Cardiac septum (tissue), 1 donor: ENCODE results near the gene TBCEL. TPM values are rescaled to one million over a fixed set of nuclear protein-coding genes. Genes with fewer than 3 reads are reported as not detected.

ENCODE experiments used
- DNase-seq: peaks from one replicate; pipeline ENCODE4 v3.0.0-alpha.2; 2020; ENCODE audit warnings: low spot score
- intact Hi-C: fragments of 100-400 bp; cut with DNase I; formaldehyde crosslinking; loops from one replicate; pipeline ENCODE4 v1.14.0; 2022
- total RNA-seq: library from RNA; stranded (reverse); fragmentation: NEBNext Ultra II Directional; extraction: Animal tissue kit (Norgen Biotek cat#: 25700); gene quantifications from one replicate; pipeline ENCODE4 v1.2.1, GENCODE V29; 2021
- donor health status: DM: no; HTN: no; CAD: no.

Gene TBCEL
- total RNA-seq, 1 donor from 2014 or later, result 32.9 TPM

DNA sequence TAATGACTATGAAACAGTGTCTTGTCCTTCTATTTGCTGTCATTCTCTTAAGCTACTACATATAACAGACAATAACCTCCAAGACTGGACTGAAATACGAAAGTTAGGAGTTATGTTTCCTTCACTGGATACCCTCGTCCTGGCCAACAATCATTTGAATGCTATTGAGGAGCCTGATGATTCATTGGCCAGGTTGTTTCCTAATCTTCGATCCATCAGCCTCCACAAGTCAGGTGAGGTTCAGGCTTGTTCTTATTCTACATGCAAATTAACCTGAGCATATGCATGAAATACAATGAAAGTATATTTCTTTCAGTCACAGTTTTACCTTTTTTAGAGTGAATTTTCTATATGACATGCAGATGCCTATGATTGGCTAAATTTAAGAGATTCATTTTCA lies 31.2 kb downstream of the TBCEL start:
- no peak for DNase-seq
- intact Hi-C loops, result no loop called here

DNA sequence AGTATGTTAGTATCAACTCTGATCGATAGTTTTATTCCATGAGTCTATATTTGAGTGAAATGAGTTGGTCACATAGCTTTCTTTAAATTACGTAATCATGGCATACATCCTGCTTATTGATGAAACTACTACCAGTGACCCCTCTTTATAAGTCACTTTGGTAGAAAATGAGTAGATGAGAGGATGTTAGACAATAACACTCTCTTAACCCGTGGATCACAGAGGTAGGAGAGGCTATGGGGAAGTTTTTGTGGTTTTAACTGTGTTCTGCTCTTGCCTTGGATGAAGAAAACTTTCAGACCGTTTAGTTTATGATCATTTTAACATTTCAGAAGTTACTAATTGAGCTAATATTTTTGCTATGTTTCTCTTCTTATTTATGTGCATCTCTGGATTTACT lies 34.0 kb downstream of the TBCEL start:
- intact Hi-C loops, result no loop called here

DNA sequence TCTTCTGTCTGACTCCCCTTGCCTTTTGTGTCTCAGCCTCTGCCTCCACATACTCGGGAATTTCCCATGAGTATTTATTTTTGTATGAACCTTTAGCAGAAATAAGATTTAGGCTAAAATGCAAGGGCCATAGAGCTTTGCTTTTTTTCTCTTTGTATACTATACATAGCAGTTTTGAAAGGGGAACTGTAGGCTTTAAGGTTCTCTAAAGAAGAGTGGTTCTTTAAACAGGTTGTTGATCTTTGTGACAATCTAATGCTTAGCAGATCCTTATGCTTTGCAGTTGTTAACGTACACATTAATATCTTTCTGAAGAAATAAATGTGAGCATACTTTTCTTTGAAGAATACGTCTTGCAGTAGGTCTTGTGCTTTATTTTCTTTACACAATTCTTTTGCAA lies 35.0 kb downstream of the TBCEL start:
- intact Hi-C loops, result no loop called here
- no peak for DNase-seq

More for the DNA sequence above, 34.0 kb downstream of the TBCEL start:
- no peak for DNase-seq

DNA sequence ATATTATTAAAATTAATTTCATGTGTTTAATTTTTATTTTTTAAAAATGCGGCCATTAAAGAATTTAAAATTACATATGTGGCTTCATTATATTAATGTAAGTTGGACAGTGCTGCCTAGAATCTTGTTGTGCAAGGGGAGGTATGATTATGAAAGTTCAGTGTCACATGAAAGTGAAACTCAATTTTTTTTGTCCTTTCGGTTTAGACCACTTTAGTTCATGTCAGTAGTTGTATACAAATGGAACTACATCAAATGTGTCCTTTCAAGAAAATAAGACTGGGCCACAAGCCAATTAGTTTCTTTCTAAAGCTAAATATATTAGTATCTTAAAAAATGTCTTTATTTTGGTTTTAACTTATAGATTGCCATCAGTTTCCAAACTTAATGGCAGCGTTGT lies 35.7 kb downstream of the TBCEL start:
- intact Hi-C loops, result no loop called here
- DNase-seq, result no peak

DNA sequence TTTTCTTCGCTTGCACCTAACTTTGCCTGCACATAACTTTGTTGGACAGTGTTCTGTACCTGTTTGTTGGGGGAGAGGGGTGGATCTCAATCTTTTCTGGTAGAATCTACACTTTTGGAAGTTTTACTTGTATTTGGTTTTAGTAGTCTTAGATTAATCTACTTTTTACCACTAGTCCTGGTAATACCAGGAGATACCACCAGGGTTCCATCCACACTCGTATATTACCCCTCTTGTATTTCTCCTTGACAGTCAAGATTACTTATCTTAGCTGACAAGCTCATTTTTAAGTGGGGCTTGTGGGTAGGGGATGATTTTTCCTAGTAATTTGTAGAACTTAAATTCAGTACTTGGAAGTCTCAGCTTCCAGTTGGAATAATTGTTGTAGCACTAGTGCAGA lies 39.8 kb downstream of the TBCEL start:
- intact Hi-C loops, result no loop called here
- DNase-seq, result no peak

DNA sequence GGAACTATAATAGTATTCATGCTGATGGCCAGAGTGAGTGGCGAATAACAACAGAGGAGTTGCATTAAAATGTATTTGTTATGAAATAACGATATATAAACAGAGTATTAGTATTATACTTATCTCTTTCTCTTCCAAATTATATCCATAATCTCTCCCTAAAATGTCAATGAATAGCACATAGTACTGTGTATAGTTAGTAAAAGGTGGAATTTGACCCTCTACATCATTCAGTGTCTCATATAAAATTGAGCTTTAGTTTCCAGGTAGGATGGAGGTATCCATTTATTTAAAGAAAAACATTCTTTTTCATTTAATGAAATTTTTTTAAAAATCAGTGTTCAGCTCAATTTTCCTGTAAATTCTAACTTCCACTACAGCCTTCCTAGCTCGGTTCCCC lies 42.7 kb downstream of the TBCEL start:
- no peak for DNase-seq
- intact Hi-C loops, result no loop called here

DNA sequence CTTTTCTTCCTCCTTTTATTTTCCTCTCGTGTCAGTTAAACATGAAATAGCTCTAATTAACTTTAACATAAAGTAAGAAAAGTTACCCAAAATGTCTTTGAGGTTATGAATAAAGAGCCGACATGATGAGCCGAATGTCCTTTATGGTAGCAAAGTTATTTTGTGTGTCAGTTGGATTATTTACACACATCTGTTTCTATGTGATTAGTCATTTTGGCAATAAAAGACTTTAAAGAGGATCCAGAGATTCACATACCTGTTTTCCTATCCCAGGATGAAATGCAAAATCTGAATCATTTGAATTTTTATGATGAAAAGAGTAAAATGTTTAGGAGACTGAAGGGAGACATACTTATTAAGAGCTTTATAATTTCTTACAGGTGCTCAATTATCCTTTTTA lies 43.1 kb downstream of the TBCEL start:
- no peak for DNase-seq

DNA sequence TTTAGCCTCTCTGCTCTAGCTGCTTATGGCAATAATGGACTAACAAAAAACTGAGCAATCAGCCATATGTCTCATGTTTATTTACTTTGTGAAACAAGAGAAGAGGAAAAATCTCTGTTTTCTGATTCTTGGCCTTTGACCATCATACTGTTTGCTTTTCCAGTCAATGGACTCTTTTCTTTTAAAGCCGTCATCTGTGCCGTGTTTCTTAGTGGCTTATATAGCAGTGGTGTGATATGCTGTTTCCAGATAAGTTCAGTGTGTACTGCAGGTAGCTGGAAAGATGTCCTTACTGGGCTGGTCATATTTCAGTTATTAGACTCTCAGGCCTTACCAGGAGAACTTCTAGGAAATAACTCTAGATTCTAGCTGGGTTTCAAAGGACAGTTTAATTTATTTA lies 43.6 kb downstream of the TBCEL start:
- no peak for DNase-seq
- intact Hi-C loops, result no loop called here

More for the DNA sequence above, 43.1 kb downstream of the TBCEL start:
- intact Hi-C loops, result no loop called here

DNA sequence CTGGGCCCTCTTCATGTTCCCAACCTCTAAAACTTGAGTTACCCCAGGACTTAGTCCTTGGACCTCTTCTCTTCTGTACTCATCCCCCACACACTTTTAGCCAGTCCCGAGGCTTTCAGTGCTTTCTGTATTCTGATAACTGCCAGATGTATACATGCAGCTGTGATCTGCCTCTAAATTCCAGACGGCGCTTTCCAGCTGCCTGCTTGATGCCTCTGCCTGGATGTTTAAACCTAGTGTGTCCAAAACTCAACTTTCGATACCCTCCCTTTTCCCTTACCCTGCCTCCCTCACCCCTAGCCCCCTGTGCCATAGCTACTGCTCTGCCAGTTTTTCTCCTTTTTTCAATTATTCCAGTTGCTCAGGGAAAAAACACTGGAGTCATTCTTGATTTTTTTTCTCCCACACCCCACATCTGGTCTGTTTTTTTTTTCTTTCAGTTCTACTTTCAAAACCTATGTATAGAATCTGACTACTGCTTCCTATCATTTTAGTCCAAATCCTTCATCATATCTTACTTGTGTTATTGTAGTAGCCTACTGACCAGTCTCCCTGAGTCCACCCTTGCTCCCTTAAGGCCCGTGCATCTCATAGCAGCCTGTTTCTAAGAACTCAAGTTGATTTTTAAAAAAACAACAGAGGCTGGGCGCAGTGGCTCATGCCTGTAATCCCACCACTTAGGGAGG lies 44.2 kb downstream of the TBCEL start:
- intact Hi-C loops, result no loop called here
- DNase-seq, result no peak

DNA sequence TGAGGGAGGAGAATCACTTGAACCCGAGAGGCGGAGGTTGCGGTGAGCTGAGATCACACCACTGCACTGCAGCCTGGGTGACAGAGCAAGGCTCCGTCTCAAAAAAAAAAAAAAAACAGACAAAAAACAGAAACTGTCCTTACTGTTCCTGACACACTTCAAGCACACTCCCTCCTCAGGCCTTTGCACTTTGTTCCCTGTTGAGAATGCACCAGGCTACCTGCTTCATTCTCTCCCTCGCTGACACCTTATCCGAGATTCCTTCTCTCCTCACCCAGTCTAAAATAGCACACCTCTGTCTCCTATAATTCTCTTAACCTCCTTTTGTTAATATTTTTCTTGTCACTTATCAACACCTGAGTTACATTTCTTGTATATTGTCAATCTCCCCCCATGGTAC lies 44.9 kb downstream of the TBCEL start:
- intact Hi-C loops, result no loop called here
- no peak for DNase-seq

DNA sequence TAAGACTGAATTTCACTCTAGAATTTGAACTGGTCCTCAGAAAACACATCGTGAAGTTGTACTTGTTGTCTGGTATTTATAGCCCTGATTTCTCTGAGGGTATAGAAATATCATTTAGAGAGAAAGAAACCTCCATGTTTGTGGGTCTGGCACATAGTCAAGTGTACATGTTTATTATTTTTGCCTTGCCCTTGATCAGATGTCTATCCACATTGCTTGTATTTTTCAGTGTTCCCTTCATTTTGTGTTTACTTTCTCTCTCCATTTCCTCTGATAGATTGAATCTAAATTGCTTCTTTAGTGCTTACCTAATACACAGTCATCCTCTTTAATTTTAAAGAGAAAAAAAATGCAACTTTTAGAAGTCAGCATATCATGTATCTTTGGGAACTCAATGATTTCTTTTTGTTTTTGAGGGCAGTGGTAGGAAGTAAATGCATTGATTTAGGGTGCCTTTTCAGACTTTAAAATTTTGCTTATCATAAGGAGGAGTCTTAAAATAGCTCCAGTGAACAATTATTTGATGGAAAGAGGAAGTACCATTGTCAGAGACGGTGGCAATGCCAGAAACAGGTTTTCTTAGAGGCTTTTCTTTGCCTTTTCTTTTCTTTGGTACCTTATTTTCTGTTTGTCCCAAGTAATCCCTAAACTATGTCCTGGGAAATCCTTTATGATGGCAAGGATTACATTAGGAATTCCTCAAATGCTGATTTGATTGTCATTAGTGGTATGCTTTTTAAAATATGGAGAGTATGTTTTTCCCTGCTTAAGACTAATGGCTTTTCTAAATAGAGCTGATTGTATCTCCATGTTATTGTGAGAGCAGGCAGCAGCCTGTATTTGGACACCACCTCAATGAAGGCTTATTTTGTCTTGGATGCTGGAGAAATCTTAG lies 47.3 kb downstream of the TBCEL start:
- no peak for DNase-seq
- intact Hi-C loops, result no loop called here

DNA sequence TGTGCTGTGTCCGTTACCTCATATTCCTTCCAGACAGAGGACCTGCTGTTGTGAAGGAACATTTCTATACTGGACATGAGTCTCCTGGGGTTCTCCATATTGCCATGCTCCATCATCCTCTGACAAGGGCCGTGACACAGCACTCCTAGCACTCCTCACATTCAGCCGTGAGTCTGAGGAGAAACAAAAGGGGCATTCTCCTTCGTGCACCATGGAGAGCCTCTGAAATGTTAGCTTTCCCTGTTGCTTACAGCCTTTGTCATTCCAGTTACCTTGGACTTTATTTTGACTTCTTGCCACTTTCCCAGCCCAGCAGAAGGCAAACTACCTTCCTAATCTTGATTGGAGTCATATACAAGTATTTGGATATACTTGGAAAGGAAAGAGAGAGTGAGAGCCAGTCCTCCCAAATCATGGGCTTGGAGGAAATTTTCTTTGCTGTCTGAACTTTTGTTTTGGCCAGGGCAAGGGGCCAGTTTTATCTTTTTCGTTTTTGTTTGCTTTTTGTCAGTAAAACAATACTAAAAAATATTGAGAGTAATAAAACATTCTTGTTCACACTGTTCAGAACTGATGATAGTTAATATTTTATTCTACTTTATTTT lies 48.0 kb downstream of the TBCEL start:
- intact Hi-C loops, result no loop called here
- DNase-seq, result no peak

DNA sequence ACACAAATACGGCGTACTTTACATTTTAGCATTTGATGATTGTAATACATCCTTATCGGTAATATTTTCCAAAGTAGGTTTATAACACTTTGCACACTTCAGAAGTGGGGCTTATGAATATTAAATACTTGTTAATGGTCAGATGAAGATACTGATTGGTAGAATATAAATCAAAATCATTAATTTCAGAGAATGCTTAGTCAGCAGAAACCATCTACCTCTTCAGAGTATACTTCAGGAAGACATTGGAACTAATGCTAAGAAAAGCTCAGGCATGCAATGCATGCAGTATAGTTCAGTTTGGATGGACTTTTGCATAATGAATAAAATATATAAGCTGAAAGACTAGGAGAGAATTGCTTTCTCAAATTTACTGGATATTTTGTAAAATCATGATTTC lies 57.4 kb downstream of the TBCEL start:
- no peak for DNase-seq
- intact Hi-C loops, result no loop called here

DNA sequence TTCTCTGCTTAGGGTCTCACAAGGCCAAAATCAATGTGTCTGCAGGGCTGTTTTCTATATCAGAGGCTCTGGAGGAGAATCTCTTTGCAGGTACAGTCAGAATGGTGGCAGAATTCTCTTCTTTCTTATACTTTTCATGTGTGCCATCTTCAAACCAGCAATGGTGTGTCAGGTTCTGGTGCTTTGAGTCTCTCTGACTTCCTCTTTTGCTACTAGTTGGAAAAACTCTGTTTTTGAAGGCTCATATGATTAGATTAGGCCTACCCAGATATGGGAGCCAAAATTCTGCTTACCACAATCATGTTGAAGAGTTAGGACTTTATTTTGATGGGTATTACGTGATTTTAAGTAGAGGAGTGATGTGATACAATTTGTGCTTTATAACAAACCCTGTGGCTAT lies 58.3 kb downstream of the TBCEL start:
- intact Hi-C loops, result no loop called here
- no peak for DNase-seq

DNA sequence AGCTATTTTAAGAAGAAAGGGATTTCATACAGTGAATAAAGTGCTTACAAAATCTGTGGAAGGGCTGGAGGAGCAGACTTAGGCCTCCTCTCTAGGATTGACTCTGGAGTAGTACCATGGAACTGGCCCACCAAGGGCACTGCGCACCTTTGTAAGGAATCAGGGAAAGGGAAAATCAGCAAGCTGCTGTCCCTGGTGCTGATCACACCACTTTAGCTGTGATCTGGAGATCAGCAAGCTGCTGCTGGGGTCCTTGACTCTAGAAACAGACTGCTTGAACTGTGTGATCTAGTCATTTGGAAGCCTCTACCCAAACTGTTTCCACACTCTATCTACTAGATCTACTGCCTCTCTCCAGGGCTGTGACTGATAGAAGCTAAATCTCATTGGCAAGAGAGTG lies 58.8 kb downstream of the TBCEL start:
- intact Hi-C loops, result no loop called here
- no peak for DNase-seq

DNA sequence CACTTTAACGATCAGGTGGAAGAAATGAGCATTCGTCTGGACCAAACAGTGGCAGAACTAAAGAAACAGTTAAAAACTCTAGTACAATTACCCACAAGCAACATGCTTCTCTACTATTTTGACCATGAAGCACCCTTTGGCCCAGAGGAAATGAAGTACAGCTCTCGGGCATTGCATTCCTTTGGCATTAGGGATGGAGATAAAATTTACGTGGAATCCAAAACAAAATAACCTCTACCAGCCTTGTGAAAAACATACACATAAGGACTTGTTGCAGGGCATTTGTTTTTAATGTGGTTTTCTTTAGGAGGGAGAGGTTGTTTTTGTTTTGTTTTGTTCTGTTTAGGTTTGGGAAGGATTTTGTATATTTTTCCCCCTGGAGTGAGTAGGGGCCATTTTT lies 63.0 kb downstream of the TBCEL start:
- intact Hi-C loops, result no loop called here
- no peak for DNase-seq

DNA sequence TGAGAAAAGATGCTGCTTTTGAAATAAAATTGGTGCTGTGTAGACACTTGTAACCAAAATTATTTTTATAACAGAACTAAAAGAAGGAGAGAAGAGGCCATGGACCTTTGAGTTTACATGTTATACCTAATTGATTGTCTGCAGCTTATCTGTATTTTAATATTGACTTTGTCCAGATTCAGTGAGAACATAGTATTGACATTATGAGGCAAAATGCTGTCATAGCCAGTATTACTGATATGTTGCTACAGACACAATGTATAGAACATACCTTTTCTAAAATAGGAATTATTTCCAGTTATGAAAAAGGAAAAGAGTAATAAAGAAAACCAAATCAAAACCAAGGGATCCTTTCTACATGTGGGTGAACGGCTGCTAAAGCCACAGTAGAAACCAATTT lies 65.7 kb downstream of the TBCEL start:
- intact Hi-C loops, result no loop called here
- DNase-seq, result no peak

DNA sequence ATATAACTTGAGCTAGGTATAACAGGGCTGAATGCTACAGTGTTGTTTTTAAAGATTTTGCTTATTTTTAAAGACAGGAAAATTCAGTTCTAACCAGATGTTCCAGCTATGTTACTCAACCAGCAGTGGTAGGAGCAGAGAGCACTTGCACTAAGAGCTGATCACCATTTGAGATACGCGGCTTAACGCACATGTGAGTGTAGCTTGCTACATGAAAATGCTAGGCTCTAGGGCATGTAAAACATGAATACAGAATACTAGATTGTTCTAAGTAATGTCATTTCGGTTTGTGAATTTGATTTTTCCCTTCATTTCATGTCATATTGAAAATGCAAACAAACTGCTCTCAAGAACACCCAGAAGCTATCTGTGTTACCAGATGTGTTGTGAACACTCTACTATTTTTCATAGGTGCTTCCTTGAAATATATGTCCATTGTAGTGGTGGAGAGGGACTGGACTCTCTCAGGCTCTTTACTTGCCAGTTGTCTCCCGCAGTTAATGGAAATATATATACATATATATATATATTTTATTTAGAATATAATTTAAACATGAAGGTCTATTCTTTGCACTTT lies 66.3 kb downstream of the TBCEL start:
- no peak for DNase-seq
- intact Hi-C loops, result no loop called here

DNA sequence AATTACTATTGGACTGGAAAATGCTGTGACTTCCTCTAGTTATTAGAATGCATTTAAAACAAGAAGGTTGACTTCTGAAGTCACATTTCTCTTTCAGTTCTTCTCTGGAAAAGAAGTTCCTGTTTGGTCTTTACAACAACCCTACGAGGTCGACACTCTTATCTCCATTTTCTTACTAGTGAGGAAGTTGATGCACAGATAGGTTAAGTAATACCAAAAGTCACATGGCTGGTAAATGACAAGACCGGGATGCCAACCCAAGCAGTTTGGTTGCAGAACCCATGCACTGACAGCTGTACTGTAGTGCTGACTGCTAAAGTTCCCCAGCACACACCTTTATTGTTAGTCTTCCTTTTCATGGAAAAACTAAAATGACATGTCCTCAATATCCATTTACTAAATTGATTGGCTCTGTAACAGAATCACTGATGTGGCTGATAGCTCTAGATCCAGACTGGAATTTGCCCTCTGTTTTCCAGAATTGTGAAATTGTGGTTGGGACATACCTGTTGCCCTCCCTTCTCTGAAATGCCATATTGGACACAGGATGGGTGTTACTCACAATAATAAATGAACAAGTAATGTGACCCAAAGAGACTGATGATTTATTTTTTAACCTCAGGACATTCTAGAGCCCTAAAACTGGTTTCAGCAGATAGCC lies 67.7 kb downstream of the TBCEL start:
- intact Hi-C loops, result no loop called here
- no peak for DNase-seq

DNA sequence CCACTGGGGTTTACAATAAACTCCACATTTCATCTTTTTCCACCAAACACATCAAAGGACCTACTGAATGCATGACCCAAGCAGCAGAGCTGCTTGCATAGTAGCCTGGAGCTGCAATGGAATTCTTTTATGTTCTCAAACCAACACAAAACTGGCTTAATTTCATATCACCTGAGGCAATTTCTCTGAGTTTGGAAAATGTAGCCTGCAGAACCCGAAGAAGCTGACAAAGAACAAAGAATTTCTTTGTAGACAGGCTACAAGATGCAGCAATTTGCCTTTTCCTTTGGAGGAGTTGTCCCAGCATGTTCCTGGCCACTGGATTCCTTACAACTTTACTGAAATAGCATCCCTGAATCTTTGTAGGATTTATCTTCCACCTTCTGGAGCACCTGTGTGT lies 71.7 kb downstream of the TBCEL start:
- DNase-seq, result no peak
- intact Hi-C loops, result no loop called here
